HS-5 (cell line): Measurements from ENCODE around the gene PYGM.

ENCODE experiments used
- DNase-seq: peaks from one replicate; pipeline ENCODE4 v3.0.0-alpha.2; 2012; ENCODE audit warnings: low read depth

PYGM gene

DNA sequence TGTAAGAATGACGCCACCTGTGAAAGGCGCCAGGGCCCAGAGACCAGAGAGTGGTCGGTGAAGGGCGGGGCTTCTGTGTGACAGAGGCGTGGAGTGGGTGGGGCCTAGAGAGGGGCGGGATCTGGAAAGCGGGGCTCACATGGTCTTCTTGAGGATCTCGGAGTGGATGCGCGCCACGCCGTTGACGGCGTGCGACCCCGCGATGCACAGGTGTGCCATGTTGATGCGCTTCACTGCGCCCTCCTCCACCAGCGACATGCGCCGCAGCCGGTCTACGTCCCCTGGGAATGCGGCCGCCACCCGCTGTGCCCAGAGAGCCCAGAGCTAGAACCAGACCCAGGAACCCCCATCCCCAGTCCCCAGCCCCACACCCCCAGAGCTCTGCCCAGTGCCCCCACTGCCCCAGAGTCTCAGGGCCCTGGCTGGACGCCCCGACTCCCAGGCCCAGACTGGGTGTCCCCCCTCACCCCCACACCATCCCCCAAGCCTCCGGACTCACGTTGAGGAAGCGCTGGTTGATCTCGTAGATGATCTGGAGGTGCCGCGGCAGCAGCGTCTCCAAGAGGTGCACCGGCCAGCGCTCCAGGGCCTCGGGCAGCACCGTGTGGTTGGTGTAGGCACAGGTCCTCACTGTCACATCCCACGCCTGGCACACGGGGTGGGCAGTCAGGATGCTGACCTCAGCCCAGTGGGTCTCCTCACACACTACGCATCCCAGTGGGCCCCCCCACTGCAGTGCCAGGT is 6.2 kb downstream of the PYGM start:
- no peak for DNase-seq

GRCh38 chr11:64753019-64753379 is 6.8 kb downstream of the PYGM start:
- DNase-seq, result no peak

- DNase-seq, result no peak
Observed at GRCh38 chr11:64752175-64752970, 7.4 kb downstream of the PYGM start.

DNA sequence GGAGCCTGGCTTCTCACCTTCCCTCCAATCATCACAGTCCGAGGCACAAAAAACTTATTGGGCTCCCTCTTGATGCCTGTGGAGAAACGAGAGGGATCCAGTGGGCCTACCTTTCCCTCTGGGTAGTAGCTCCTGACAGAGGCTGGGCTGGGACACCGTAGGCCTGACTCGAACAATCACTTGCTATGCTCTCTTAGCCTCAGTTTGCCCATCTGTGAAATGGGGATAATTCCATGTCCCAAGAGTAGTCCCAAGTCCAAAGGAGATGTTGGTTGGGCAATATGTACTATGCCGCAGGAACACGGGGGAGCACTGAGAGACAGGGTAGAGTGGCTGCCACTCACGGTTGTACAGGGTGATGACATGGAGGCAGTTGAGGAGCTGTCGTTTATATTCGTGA is 8.2 kb downstream of the PYGM start:
- DNase-seq, result no peak

DNA sequence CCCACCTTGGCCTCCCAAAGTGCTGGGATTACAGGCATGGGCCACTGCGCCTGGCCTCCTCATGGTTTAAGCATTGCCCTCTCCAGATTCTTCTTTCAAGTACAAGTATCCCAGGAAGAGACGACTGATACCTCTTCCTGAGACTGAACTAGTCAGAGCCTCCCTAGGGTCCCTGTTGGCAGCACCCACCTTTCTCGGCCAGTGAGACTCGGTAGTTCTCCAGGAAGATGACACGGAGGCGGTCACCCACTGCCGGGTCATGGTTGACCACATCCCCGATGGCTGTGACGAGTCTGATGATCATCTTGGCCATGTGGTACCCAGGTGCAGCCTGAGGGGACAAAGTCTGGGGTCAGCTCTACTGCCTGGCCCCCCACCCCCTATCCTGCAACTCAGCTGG is 8.6 kb downstream of the PYGM start:
- DNase-seq, result no peak

DNA sequence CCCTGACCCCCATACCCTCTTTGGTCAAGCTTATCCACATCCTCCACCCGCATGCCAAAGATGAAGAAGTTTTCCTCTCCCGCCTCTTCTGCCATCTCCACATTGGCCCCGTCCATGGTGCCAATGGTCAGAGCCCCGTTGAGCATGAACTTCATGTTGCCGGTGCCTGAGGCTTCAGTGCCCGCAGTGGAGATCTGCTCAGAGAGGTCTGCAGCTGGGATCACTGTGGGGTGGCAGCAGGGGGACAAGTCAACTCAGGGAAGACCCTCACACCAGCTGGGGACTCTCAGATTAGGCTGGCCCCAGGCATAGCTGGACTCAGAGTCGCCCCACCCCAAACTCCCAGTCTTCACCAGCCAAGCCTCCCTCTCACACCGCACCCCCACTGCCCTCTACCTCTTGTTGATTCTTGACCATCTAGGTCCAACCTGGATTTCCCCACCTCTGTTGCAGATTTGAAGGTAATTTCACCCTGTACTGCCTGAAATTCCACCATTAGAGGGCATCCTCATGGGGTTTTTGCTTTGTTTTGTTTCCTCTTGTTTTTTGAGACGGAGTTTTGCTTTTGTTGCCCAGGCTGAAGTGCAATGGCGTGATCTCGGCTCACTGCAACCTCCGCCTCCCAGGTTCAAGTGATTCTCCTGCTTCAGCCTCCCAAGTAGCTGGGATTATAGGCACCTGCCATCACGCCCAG is 9.3 kb downstream of the PYGM start:
- no peak for DNase-seq

DNA sequence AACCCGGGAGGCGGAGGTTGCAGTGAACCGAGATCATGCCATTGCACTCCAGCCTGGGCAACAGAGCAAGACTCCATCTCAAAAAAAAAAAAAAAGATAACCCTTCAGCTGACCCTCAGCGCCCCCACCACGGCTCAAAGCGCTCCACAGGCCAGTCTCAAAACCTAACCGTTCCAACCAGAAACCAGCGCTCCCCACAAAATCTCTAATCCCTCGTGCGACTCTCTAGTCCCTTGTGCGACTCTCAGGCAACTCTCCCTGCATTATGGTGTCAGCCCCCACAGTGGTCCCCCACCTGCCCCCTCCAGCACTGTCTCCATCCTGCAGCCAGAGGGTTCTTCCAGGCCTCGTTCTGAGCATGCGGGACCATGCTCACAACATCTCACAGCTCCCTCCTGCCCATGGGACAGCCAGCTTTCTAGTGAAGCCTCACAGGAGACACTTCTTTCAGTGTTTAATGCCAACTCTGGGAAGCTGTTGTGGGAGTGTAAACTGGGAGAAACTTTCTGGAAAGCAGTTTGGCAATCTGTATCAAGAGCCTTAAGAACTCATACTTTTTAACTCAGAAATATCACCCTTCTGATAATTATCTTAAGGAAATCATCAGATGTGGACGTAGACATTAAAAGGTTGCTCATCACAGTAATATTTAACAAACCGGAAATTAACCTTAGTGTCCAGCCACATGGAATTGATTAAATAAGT is 11.7 kb downstream of the PYGM start:
- peak; percentile 77 for DNase-seq

GRCh38 chr11:64746486-64746885 is 13.3 kb downstream of the PYGM start:
- no peak for DNase-seq

DNA sequence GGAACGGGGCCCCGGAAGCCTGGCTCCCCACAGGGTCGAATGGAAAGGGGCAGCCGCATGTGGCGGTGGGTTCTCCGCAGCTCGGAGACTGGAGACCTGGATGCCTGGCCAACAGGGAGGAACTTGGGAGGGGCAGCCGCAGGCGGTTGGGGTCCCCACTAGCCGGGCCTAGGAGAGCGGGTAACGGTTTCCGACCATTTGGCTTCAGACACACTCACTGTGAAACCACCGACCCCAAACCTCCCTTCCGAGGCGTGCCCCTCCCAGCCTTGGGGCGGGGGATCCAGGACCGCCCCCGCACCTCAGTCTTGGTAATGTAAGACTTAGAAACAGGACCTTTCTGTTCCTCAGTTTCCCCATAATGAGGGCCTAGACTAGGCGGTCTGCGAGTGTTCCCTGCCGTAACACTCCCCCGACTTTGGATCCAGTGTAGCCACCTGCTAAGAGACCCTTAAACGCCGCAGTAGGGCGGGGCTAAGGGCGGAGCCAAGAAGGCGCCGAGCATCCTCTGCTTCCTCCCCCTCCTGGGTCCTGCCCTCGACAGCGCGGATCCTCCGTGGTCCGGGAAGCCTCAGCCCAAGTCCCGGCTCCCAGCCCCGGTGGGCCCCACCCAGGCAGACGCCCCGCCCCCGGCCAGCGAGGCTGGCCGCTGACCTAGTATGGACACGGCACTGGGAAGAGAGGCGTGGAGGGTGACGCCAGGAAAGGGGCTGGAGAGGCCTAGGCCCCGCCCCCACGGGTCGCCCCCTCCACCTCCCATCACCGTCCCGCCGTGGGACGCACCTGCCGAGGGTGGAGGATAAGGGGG is 14.0 kb downstream of the PYGM start:
- no peak for DNase-seq

- DNase-seq, result no peak
Observed at GRCh38 chr11:64745189-64745520, 14.6 kb downstream of the PYGM start.

DNA sequence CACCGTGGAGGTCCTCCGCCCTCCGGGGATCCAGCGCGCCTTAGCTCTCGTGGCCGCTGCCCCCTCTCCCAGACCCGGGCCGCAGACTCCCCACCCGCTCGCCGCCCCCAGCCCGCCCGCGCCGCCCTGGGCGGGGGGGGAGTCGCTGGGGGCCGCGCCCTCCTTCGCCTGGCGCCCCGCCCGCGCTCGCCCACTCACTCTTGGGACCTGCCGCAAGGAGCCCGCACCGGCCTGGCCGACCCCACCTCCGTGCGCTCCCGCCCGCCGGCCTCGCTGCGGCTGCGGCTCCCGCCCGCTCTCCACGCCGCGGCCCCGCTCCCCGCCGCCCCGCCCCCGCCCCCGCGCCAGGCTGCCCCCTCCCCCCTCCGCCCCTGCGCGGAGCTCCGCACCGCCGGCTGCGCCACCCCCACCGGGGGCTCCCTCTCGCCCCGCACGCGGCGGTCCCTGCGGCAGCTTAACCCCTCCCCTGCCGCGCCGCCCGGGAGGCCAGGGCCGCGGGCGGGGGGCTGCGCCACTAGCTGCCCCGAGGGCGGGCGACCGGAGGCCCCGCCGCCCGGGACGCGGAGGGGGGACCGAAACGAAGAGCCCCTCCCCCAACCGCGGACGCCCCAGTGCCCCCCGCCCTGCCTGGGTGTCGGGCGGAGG is 15.1 kb downstream of the PYGM start:
- no peak for DNase-seq

GRCh38 chr11:64743591-64744543 is 15.9 kb downstream of the PYGM start, which contains the start of gene RASGRP2:
Gene RASGRP2 (minus strand): TSS chr11:64744142. CDS start chr11:64742866, 1,276 bp downstream.
- no peak for DNase-seq

DNA sequence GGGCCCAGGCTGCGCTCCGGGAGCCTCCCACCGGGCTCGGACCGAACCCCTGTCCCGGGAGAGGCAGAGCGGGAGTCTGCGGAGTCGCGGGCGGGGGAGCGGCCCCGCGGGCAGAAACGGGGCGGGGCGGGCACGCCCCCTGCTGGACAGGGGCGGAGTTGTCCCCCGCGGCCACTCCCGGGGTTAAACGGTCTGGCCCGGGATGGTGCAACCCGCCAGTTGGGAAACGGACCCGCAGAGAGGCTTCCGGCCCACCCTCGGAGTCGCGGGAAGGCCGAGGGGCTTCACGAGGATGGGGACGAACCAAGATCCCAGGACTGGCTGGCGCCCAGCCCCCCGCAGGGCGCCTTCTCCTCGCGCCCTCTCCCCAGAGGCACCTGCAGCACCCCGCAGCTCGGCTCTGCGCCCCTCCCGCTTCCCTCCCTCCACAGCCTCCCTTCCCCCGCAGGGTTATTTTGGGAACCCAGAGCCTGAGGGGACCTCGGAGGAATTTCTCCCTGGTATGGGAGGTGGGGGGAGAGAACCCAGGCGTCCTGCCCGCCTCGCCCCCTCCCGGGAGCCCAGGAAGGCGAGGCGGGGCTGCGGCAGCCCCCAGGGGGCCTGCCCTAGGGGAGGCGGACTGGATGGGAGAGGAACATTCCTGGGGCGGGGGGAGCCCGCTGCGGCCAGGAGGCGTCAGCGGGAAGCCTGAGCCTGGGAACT is 16.7 kb downstream of the PYGM start:
- DNase-seq, result no peak

- no peak for DNase-seq
Observed at GRCh38 chr11:64742087-64742888, 17.5 kb downstream of the PYGM start.

DNA sequence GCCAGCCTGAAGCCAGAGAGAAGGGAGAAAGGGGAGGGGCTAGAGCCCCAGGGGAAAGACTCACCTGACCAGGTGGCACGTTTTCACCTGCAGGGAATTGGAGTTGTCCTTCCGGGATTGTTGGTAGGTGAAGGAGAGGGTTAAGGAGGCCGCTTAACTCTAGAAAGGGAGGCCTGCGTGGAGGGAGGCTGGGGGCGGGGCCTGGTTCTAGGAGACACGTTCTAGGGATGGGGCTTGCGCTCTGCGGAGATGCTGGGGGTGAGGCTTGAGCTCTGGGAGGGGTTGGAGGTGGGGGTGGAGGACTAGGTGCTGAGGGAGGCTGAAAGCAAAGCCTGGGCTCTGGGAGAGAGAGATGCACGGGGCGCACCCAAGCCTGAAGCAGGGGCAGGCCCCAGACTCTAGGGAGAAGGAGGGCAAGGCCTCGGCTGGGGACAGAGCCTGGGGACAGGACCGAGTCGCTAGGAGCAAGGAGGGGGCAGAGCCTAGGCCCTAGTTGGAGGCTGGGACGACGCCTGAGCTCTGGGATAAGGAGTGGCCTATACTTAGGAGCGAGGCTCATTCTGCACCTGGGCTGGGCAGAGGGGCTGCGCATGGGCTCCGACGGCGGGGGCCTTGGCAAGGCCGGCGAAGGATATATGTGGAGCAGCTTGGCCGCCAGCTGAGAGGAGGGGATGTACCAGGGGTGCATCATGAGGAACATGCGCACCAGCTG is 18.2 kb downstream of the PYGM start:
- DNase-seq, result no peak

DNA sequence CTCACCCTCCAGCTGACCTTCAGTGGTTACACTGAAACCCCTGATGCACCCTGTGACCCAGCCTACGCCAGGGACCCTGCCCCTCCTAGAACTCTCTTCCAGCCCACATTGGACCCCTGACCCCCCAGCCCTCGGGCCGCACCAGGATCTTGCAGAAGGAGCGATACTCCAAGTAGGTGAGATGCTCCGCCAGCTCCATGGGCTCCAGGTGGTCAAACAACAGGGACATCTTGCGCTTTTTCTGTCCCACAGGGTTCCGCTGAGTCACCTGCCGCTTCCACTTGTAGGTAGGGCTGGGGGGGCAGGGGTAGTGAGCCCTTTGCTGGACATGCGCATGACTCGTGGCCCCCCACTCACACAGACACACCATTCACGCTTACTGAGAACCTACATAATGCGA is 19.9 kb downstream of the PYGM start:
- DNase-seq, result no peak

- no peak for DNase-seq
Observed at GRCh38 chr11:64736654-64737053, 23.1 kb downstream of the PYGM start.
